WERI-Rb-1 (cell line): Measurements from ENCODE around the gene MYL10.

Source experiments
- DNase-seq: peaks from one replicate; pipeline ENCODE4 v3.0.0-alpha.2; 2020
- H3K27ac ChIP-seq: fragments of 250-450 bp; sonication (Bioruptor Pico); 2 replicates; pipeline ENCODE4 v1.5.1; 2020; ENCODE audit warnings: mild to moderate bottlenecking, moderate library complexity
- H3K27me3 ChIP-seq: fragments of 250-450 bp; sonication (Bioruptor Pico); 2 replicates; pipeline ENCODE4 v1.5.1; 2021; ENCODE audit warnings: mild to moderate bottlenecking, low read depth, moderate library complexity; ENCODE audit not compliant: insufficient read depth, severe bottlenecking
- H3K36me3 ChIP-seq: fragments of 250-450 bp; sonication (Bioruptor Pico); 2 replicates; pipeline ENCODE4 v1.5.1; 2020; ENCODE audit warnings: mild to moderate bottlenecking, moderate library complexity
- H3K4me3 ChIP-seq: 2 replicates; pipeline ENCODE4 v1.5.1; 2011; ENCODE audit warnings: low read depth, mild to moderate bottlenecking, control low read depth, low read length
- H3K9me3 ChIP-seq: fragments of 250-450 bp; sonication (Bioruptor Pico); 2 replicates; pipeline ENCODE4 v1.5.1; 2021; ENCODE audit warnings: mild to moderate bottlenecking, moderate library complexity; ENCODE audit not compliant: severe bottlenecking
- CTCF ChIP-seq: IDR thresholded peaks from 2 replicates; pipeline ENCODE4 v1.5.1; 2011; ENCODE audit warnings: low read depth, mild to moderate bottlenecking, control low read depth, inconsistent platforms, low read length

Gene MYL10

DNA sequence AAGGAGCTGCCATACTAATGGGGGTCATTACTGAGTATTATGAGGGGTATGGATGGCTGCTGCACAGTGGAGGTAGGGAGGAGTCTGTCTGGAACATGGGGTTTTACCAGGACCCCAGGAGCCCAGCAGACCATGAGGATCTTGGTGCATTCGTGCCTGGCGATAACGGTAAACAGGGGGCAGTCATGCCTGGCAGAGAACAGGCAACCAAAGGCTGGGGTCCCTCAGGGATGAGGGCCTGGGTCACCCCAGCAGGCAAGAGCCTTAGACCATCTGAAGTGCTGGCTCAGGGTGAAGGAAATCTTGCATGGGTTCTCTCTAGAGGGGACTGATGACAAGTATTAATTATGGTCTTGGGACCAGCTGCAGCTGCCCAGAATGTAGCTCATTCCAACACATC is 46.1 kb downstream of the MYL10 start:
- Histone ChIP-seq H3K9me3 (peaks cover 5% of the 10 kb centered on the region), H3K4me3 (no peak overlapping the region), H3K27ac (no peak overlapping the region), H3K27me3 (no peaks in the 10 kb centered on the region), H3K36me3 (no peaks in the 10 kb centered on the region)
- TF ChIP-seq CTCF, result no peak
- no peak for DNase-seq

GRCh38 chr7:101581891-101582290 is 47.2 kb downstream of the MYL10 start:
- peaks cover 5% of the 10 kb centered on the region for H3K9me3 ChIP-seq
- H3K27me3 ChIP-seq, result no peaks in the 10 kb centered on the region
- DNase-seq, result no peak
- no peak for TF ChIP-seq CTCF
- no peak overlapping the region for H3K27ac ChIP-seq
- H3K36me3 ChIP-seq, result no peaks in the 10 kb centered on the region
- no peak overlapping the region for H3K4me3 ChIP-seq

GRCh38 chr7:101580596-101580995 is 48.5 kb downstream of the MYL10 start:
- no peak for DNase-seq
- H3K4me3 ChIP-seq, result no peak overlapping the region
- peaks cover 5% of the 10 kb centered on the region for H3K9me3 ChIP-seq
- no peak overlapping the region for H3K27ac ChIP-seq
- H3K36me3 ChIP-seq, result no peaks in the 10 kb centered on the region
- no peaks in the 10 kb centered on the region for H3K27me3 ChIP-seq
- no peak for TF ChIP-seq CTCF

- Histone ChIP-seq H3K9me3 (peaks cover 5% of the 10 kb centered on the region), H3K27ac (no peak overlapping the region)
- no peak for TF ChIP-seq CTCF
Measured at GRCh38 chr7:101578552-101578951, 50.5 kb downstream of the MYL10 start.

DNA sequence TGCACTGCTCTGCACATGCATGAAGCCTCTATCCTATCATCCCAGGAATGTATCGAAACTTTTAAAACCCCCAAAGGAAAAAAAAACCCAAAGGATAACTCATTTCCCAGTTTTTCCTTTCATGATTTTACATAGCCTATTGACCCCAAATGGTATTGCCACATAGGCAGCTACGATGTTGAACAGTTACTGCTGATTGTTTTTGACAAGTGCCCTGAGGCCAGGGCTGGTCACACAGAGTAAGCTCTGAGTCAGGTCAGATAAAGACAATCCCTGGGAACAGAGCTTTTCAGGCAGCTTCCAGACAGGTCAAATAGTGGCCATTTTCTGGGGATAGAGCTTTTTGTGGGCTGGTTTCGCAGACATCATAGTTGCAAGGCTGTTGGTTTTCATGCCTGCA is 52.1 kb downstream of the MYL10 start:
- DNase-seq, result no peak
- no peak for TF ChIP-seq CTCF
- H3K27me3 ChIP-seq, result no peaks in the 10 kb centered on the region

More at GRCh38 chr7:101578552-101578951, 50.5 kb downstream of the MYL10 start:
- no peaks in the 10 kb centered on the region for H3K27me3 ChIP-seq
- DNase-seq, result no peak
- H3K36me3 ChIP-seq, result no peaks in the 10 kb centered on the region
- no peak overlapping the region for H3K4me3 ChIP-seq

GRCh38 chr7:101575721-101576120 is 53.4 kb downstream of the MYL10 start:
- no peak overlapping the region for H3K27ac ChIP-seq

More for the DNA sequence above, 52.1 kb downstream of the MYL10 start:
- H3K27ac ChIP-seq, result no peak overlapping the region
- H3K9me3 ChIP-seq, result no peaks in the 10 kb centered on the region
- H3K4me3 ChIP-seq, result no peak overlapping the region
- H3K36me3 ChIP-seq, result no peaks in the 10 kb centered on the region

More at GRCh38 chr7:101575721-101576120, 53.4 kb downstream of the MYL10 start:
- no peak for DNase-seq
- Histone ChIP-seq H3K27me3 (no peaks in the 10 kb centered on the region), H3K9me3 (no peaks in the 10 kb centered on the region), H3K4me3 (no peak overlapping the region), H3K36me3 (no peaks in the 10 kb centered on the region)
- TF ChIP-seq CTCF, result no peak
